PFSK-1 (cell line): Measurements from ENCODE around the gene GSAP.

ENCODE experiments used
- FOXP2 ChIP-seq: optimal IDR thresholded peaks from 2 replicates; pipeline ENCODE3; 2011; ENCODE audit warnings: borderline replicate concordance, control low read depth, inconsistent platforms; ENCODE audit not compliant: insufficient read depth; ENCODE audit errors: extremely low read length, extremely low read depth
- POLR2AphosphoS5 ChIP-seq: IDR thresholded peaks from 2 replicates; pipeline ENCODE4 v1.6.1; 2012; ENCODE audit warnings: low read depth, mild to moderate bottlenecking, control low read depth, low read length, moderate library complexity
- REST ChIP-seq, 2 experiments: IDR thresholded peaks; 2 replicates each; pipeline versions ENCODE4 v1.6.1 to v1.8.0; 2011 to 2012; ENCODE audit warnings: low read depth in 2 of 2, low read length in 2 of 2, control low read depth in 1 of 2, inconsistent platforms in 1 of 2, mild to moderate bottlenecking in 1 of 2, moderate library complexity in 1 of 2; ENCODE audit not compliant: insufficient read depth in 1 of 2
- SIN3A ChIP-seq: IDR thresholded peaks from 2 replicates; pipeline ENCODE4 v1.6.1; 2012; ENCODE audit warnings: mild to moderate bottlenecking, low read length, moderate library complexity, borderline replicate concordance; ENCODE audit not compliant: insufficient read depth
- TAF1 ChIP-seq: IDR thresholded peaks from 2 replicates; pipeline ENCODE4 v1.6.1; 2012; ENCODE audit warnings: low read length, control low read depth, borderline replicate concordance; ENCODE audit not compliant: insufficient read depth

GSAP gene

GRCh38 chr7:77282897-77283296, 133.3 kb downstream of the GSAP start:
- TF ChIP-seq FOXP2 (no peak), REST (IDR thresholded peaks at IDR 0.05; ENCODE audit: insufficient read depth in 1 of 2, low read depth in 2 of 2, low read length in 2 of 2) (no peak), POLR2AphosphoS5 (no peak), TAF1 (no peak), SIN3A (no peak)

GRCh38 chr7:77281780-77282478, 134.2 kb downstream of the GSAP start:
- TF ChIP-seq FOXP2 (no peak), SIN3A (no peak), POLR2AphosphoS5 (no peak), TAF1 (no peak), REST (IDR thresholded peaks at IDR 0.05; ENCODE audit: insufficient read depth in 1 of 2, low read depth in 2 of 2, low read length in 2 of 2) (no peak)

- TF ChIP-seq FOXP2 (no peak), POLR2AphosphoS5 (no peak), TAF1 (no peak), REST (IDR thresholded peaks at IDR 0.05; ENCODE audit: insufficient read depth in 1 of 2, low read depth in 2 of 2, low read length in 2 of 2) (no peak), SIN3A (no peak)
Observed at GRCh38 chr7:77276120-77276519, 140.0 kb downstream of the GSAP start.

GRCh38 chr7:77271766-77272165, 144.4 kb downstream of the GSAP start:
- TF ChIP-seq SIN3A (no peak), TAF1 (no peak), POLR2AphosphoS5 (no peak), FOXP2 (no peak), REST (IDR thresholded peaks at IDR 0.05; ENCODE audit: insufficient read depth in 1 of 2, low read depth in 2 of 2, low read length in 2 of 2) (no peak)
